T-helper 22 cell (primary cell): ENCODE measurements around the gene ZNF211.

Experiments used
- DNase-seq: peaks from one replicate; pipeline ENCODE4 v3.0.0-alpha.2; 2020; ENCODE audit warnings: low read depth

The ZNF211 gene

GRCh38 chr19:57632987-57633831 is at the start of gene ZNF211:
Gene ZNF211 (plus strand): TSS chr19:57633168. CDS start chr19:57633347, 179 bp downstream.
- DNase-seq: peak; percentile 75

GRCh38 chr19:57583521-57584416 is 49.2 kb upstream of the ZNF211 start, which contains the start of gene ZIK1:
Gene ZIK1 (plus strand): TSS chr19:57584145. CDS start chr19:57584357, 212 bp downstream.
- DNase-seq: peak; percentile 68

- DNase-seq: no peak
These were observed 45.4 kb upstream of the ZNF211 start for GRCh38 chr19:57587529-57587928.

- no peak for DNase-seq
These were observed 33.6 kb upstream of the ZNF211 start for GRCh38 chr19:57599377-57599760.

- DNase-seq: peak; percentile 55
These were observed 33.1 kb upstream of the ZNF211 start, which contains the start of gene ZNF530 for GRCh38 chr19:57599761-57600383. Gene ZNF530 (plus strand): TSS chr19:57599885. CDS start chr19:57604346, 4,461 bp downstream.

- DNase-seq: no peak
These were observed 26.0 kb upstream of the ZNF211 start for GRCh38 chr19:57606931-57607330.

GRCh38 chr19:57611113-57611512 is 21.9 kb upstream of the ZNF211 start:
- DNase-seq: no peak

GRCh38 chr19:57613941-57614743 is 18.8 kb upstream of the ZNF211 start, which contains the start of gene ZNF134:
Gene ZNF134 (plus strand): TSS chr19:57614242. CDS start chr19:57619469, 5,227 bp downstream.
- peak; percentile 71 for DNase-seq

GRCh38 chr19:57615346-57615745 is 17.6 kb upstream of the ZNF211 start:
- no peak for DNase-seq

- no peak for DNase-seq
These were observed 12.2 kb upstream of the ZNF211 start for GRCh38 chr19:57620673-57621348.

GRCh38 chr19:57623091-57623490 is 9.9 kb upstream of the ZNF211 start:
- DNase-seq: no peak

GRCh38 chr19:57633832-57634131 is 814 bp downstream of the ZNF211 start:
- no peak for DNase-seq

GRCh38 chr19:57637379-57637778 is 4.4 kb downstream of the ZNF211 start:
- no peak for DNase-seq

- no peak for DNase-seq
These were observed 8.8 kb downstream of the ZNF211 start for GRCh38 chr19:57641715-57642234.

- DNase-seq: no peak
These were observed 9.6 kb downstream of the ZNF211 start for GRCh38 chr19:57642396-57643046.

GRCh38 chr19:57643734-57644133 is 10.8 kb downstream of the ZNF211 start:
- no peak for DNase-seq

- no peak for DNase-seq
These were observed 15.5 kb downstream of the ZNF211 start for GRCh38 chr19:57648331-57649003.

GRCh38 chr19:57651654-57651996 is 18.7 kb downstream of the ZNF211 start:
- DNase-seq: no peak

GRCh38 chr19:57653689-57654088 is 20.7 kb downstream of the ZNF211 start:
- no peak for DNase-seq

GRCh38 chr19:57655443-57655842 is 22.5 kb downstream of the ZNF211 start:
- DNase-seq: no peak
